HepG2 (cell line): ENCODE data around the gene DNAJA3. TPM values are rescaled to one million over a fixed set of nuclear protein-coding genes. Genes with fewer than 3 reads are reported as not detected.
A peak's percentile ranks its signal among the peaks of the same experiment; 100 is the strongest.

Source experiments
- ATM ChIP-seq: fragments of 450-650 bp; IDR thresholded peaks from 2 replicates; pipeline ENCODE4 v1.7.1; 2017; ENCODE audit warnings: mild to moderate bottlenecking, borderline replicate concordance
- GATAD2A ChIP-seq: IDR thresholded peaks from 2 replicates; pipeline ENCODE4 v1.6.1; 2016
- HNF4A ChIP-seq: sonication (generic); formaldehyde crosslinking; IDR thresholded peaks from 2 replicates; pipeline ENCODE4 v1.4.0; 2020; ENCODE audit warnings: missing genetic modification reagents
- KDM4B ChIP-seq: sonication (generic); formaldehyde crosslinking; IDR thresholded peaks from 2 replicates; pipeline ENCODE4 v1.4.0; 2020; ENCODE audit warnings: missing genetic modification reagents
- KLF11 ChIP-seq: IDR thresholded peaks from 2 replicates; pipeline ENCODE4 v1.6.1; 2016; ENCODE audit warnings: missing compliant biosample characterization
- NFIB ChIP-seq: sonication (generic); formaldehyde crosslinking; IDR thresholded peaks from 2 replicates; pipeline ENCODE4 v1.9.0; 2021; ENCODE audit warnings: missing genetic modification reagents, mild to moderate bottlenecking, borderline replicate concordance
- NFKBIZ ChIP-seq: IDR thresholded peaks from 2 replicates; pipeline ENCODE4 v1.6.1; 2018; ENCODE audit warnings: missing genetic modification reagents, missing compliant biosample characterization
- NONO ChIP-seq, 2 experiments: fragments of 450-650 bp in 1 of 2; sonication (generic) in 1 of 2; formaldehyde crosslinking in 1 of 2; IDR thresholded peaks in 1 of 2; conservative IDR thresholded peaks in 1 of 2; 2 replicates each; pipeline versions ENCODE4 v1.6.1 to v1.8.0; 2017 to 2022; ENCODE audit warnings: mild to moderate bottlenecking in 1 of 2, missing genetic modification reagents in 1 of 2, moderate library complexity in 1 of 2
- PHF21A ChIP-seq: sonication (generic); formaldehyde crosslinking; IDR thresholded peaks from 2 replicates; pipeline ENCODE4 v1.5.0; 2020; ENCODE audit warnings: mild to moderate bottlenecking, missing genetic modification reagents
- RBFOX2 ChIP-seq: fragments of 200-400 bp; formaldehyde crosslinking; IDR thresholded peaks from 2 replicates; pipeline ENCODE4 v1.6.1; 2017; ENCODE audit warnings: low read depth, mild to moderate bottlenecking, low read length
- ZNF296 ChIP-seq: sonication (generic); formaldehyde crosslinking; conservative IDR thresholded peaks from 2 replicates; pipeline ENCODE4 v1.5.0; 2020; ENCODE audit warnings: mild to moderate bottlenecking, missing genetic modification reagents
- ZNF331 ChIP-seq: sonication (generic); formaldehyde crosslinking; IDR thresholded peaks from 2 replicates; pipeline ENCODE4 v1.4.0; 2020; ENCODE audit warnings: missing genetic modification reagents
- ZNF572 ChIP-seq: sonication (generic); formaldehyde crosslinking; IDR thresholded peaks from 2 replicates; pipeline ENCODE4 v1.5.1; 2020; ENCODE audit warnings: mild to moderate bottlenecking, missing genetic modification reagents
- ZNF773 ChIP-seq: sonication (generic); formaldehyde crosslinking; IDR thresholded peaks from 2 replicates; pipeline ENCODE4 v1.4.0; 2020; ENCODE audit warnings: missing genetic modification reagents, borderline replicate concordance
- ZNF879 ChIP-seq: sonication (generic); formaldehyde crosslinking; IDR thresholded peaks from 2 replicates; pipeline ENCODE4 v1.8.1; 2023; ENCODE audit warnings: missing genetic modification reagents
- polyA plus RNA-seq, 8 experiments: library from polyadenylated mRNA; depleted of rRNA in 3 of 8; stranded (reverse) in 7 of 8; unstranded in 1 of 8; fragments of >200 nt; fragmentation: Illumina TruSeq in 4 of 8; extraction: Trizol in 4 of 8; gene quantifications; 2 replicates each; pipeline versions ENCODE4 v1.2.1 to v1.2.3, GENCODE V29; 2011 to 2016; ENCODE audit warnings: low read depth in 4 of 8, missing spikeins in 1 of 8, mixed read lengths in 1 of 8; ENCODE audit not compliant: insufficient read depth in 1 of 8
- total RNA-seq, 5 experiments: library from RNA; depleted of rRNA; stranded (reverse); fragments of >200 nt; fragmentation: Illumina TruSeq; extraction: Trizol; gene quantifications; 2 replicates each; pipeline ENCODE4 v1.2.3, GENCODE V29; 2016; ENCODE audit warnings: low read depth in 1 of 5
- TF ChIP-seq, protein P1 (sequence below): sonication (generic); formaldehyde crosslinking; IDR thresholded peaks from 2 replicates; pipeline ENCODE4 v1.8.1; 2023; ENCODE audit warnings: mild to moderate bottlenecking, missing genetic modification reagents
- TF ChIP-seq, protein P2 (sequence below): IDR thresholded peaks from 2 replicates; pipeline ENCODE4 v1.6.1; 2016; ENCODE audit warnings: low read depth
- TF ChIP-seq, protein P3 (sequence below): sonication (generic); formaldehyde crosslinking; IDR thresholded peaks from 2 replicates; pipeline ENCODE4 v1.9.0; 2021; ENCODE audit warnings: missing genetic modification reagents, borderline replicate concordance
- TF ChIP-seq, protein P4 (sequence below), 2 experiments: sonication (generic) in 1 of 2; formaldehyde crosslinking in 1 of 2; IDR thresholded peaks; 2 replicates each; pipeline versions ENCODE4 v1.5.1 to v1.6.1; 2011 to 2020; ENCODE audit warnings: borderline replicate concordance in 1 of 2, low read depth in 1 of 2, low read length in 1 of 2, mild to moderate bottlenecking in 1 of 2, missing genetic modification reagents in 1 of 2, moderate library complexity in 1 of 2
- TF ChIP-seq, protein P5 (sequence below): sonication (generic); IDR thresholded peaks from 2 replicates; pipeline ENCODE4 v1.6.1; 2016; ENCODE audit warnings: low read depth, borderline replicate concordance

Gene DNAJA3
- total and polyA plus RNA-seq, 2 of the 13 experiments (the other 11 are each of a cell fraction or from before 2014, with no cell fraction given), result 77.0 to 83.3 TPM

DNA sequence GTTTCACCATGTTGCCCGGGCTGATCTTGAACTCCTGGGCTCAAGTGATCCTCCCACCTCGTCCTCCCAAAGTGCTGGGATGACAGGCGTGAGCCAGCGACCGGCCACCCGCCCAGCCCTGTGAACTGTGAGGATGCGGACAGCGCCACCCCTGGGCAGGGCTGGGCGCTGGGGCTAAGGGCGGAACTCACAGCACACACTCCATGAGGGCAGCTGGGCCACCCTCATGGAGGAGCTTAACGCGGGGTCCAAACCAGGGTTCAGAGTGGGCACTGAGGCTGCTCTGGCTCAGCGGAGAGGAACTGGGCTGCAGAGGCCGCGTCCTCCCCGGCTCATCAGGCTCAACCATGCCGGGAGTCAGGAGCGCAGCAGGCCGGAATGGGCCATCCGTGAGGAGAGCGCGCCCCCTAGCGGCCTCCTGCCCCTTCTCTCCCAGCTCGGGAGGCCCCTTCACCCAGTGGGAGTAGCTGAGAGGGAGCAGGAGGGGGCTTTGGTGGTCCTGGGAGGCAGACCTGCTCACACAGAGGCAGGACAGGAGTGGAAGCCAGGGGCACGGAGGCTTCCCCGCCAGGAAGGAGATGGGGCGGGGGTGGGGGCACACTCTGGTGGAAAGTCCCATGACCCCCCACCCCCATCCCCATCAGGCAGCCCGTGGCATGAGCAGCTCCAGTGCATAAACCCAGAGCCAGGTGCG lies 23.1 kb upstream of the DNAJA3 start (continued):
- TF ChIP-seq KLF11 (CRISPR knock-in tag), result no peak
- TF ChIP-seq NONO (IDR thresholded peaks at IDR 0.05), result no peak
- peak; percentile 56 for TF ChIP-seq NONO (CRISPR knock-in tag; conservative IDR thresholded peaks at IDR 0.05)
- TF ChIP-seq, protein P1, sequence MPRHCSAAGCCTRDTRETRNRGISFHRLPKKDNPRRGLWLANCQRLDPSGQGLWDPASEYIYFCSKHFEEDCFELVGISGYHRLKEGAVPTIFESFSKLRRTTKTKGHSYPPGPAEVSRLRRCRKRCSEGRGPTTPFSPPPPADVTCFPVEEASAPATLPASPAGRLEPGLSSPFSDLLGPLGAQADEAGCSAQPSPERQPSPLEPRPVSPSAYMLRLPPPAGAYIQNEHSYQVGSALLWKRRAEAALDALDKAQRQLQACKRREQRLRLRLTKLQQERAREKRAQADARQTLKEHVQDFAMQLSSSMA (CRISPR knock-in tag), result no peak
- TF ChIP-seq KDM4B (CRISPR knock-in tag), result no peak
- TF ChIP-seq ZNF572, result 0 out of 2 replicates have a peak, but pooled peaks have one; percentile 28
- TF ChIP-seq GATAD2A, result no peak
- TF ChIP-seq, protein P2, sequence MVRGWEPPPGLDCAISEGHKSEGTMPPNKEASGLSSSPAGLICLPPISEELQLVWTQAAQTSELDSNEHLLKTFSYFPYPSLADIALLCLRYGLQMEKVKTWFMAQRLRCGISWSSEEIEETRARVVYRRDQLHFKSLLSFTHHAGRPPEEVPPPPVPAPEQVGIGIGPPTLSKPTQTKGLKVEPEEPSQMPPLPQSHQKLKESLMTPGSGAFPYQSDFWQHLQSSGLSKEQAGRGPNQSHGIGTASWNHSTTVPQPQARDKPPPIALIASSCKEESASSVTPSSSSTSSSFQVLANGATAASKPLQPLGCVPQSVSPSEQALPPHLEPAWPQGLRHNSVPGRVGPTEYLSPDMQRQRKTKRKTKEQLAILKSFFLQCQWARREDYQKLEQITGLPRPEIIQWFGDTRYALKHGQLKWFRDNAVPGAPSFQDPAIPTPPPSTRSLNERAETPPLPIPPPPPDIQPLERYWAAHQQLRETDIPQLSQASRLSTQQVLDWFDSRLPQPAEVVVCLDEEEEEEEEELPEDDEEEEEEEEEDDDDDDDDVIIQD (CRISPR knock-in tag), result no peak
- no peak for TF ChIP-seq ZNF296
- TF ChIP-seq, protein P3, sequence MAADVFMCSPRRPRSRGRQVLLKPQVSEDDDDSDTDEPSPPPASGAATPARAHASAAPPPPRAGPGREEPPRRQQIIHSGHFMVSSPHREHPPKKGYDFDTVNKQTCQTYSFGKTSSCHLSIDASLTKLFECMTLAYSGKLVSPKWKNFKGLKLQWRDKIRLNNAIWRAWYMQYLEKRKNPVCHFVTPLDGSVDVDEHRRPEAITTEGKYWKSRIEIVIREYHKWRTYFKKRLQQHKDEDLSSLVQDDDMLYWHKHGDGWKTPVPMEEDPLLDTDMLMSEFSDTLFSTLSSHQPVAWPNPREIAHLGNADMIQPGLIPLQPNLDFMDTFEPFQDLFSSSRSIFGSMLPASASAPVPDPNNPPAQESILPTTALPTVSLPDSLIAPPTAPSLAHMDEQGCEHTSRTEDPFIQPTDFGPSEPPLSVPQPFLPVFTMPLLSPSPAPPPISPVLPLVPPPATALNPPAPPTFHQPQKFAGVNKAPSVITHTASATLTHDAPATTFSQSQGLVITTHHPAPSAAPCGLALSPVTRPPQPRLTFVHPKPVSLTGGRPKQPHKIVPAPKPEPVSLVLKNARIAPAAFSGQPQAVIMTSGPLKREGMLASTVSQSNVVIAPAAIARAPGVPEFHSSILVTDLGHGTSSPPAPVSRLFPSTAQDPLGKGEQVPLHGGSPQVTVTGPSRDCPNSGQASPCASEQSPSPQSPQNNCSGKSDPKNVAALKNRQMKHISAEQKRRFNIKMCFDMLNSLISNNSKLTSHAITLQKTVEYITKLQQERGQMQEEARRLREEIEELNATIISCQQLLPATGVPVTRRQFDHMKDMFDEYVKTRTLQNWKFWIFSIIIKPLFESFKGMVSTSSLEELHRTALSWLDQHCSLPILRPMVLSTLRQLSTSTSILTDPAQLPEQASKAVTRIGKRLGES (CRISPR knock-in tag), result no peak
- TF ChIP-seq ZNF331 (CRISPR knock-in tag), result peak; percentile 41; the same call in 1 of the 2 replicates
- TF ChIP-seq, protein P4, sequence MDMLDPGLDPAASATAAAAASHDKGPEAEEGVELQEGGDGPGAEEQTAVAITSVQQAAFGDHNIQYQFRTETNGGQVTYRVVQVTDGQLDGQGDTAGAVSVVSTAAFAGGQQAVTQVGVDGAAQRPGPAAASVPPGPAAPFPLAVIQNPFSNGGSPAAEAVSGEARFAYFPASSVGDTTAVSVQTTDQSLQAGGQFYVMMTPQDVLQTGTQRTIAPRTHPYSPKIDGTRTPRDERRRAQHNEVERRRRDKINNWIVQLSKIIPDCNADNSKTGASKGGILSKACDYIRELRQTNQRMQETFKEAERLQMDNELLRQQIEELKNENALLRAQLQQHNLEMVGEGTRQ (IDR thresholded peaks at IDR 0.05; ENCODE audit: low read depth, low read length), result no peak
- TF ChIP-seq, protein P4 (CRISPR knock-in tag; IDR thresholded peaks at IDR 0.05; ENCODE audit: borderline replicate concordance), result no peak
- no peak for TF ChIP-seq ATM
- TF ChIP-seq RBFOX2, result no peak
- no peak for TF ChIP-seq NFKBIZ (CRISPR knock-in tag)
- no peak for TF ChIP-seq NFIB
- no peak for TF ChIP-seq ZNF879 (CRISPR knock-in tag)
- no peak for TF ChIP-seq ZNF773 (CRISPR knock-in tag)
- TF ChIP-seq PHF21A, result peak; percentile 27; the same call in 1 of the 2 replicates
- TF ChIP-seq, protein P5, sequence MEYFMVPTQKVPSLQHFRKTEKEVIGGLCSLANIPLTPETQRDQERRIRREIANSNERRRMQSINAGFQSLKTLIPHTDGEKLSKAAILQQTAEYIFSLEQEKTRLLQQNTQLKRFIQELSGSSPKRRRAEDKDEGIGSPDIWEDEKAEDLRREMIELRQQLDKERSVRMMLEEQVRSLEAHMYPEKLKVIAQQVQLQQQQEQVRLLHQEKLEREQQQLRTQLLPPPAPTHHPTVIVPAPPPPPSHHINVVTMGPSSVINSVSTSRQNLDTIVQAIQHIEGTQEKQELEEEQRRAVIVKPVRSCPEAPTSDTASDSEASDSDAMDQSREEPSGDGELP, result no peak
- TF ChIP-seq HNF4A, result 0 out of 2 replicates have a peak, but pooled peaks have one; percentile 22
